ENCODE measurements around the gene OR5K4. TPM values are rescaled to one million over a fixed set of nuclear protein-coding genes. Genes with fewer than 3 reads are reported as not detected.

OR5K4 gene
- total RNA-seq, 4 donors from 2014 or later = not detected

GRCh38 chr3:98333989-98334606 is 19.6 kb upstream of the OR5K4 start:
- WGBS, 2 donors = 35 to 81% methylated on average over 3 of the region's 3 CpGs

GRCh38 chr3:98339031-98339430 is 14.6 kb upstream of the OR5K4 start:
- Histone ChIP-seq H3K4me1 (no peaks in the 10 kb centered on the region), H3K27ac (no peak overlapping the region), H3K27me3 (no peaks in the 10 kb centered on the region), H3K9me3 (no peaks in the 10 kb centered on the region), H3K4me3 (no peak overlapping the region), H3K36me3 (no peaks in the 10 kb centered on the region)
- WGBS, 2 donors = 93 to 96% methylated on average over 1 of the region's 1 CpG
- no peak for DNase-seq (ENCODE audit: low spot score in 2 of 2)
- no peak for TF ChIP-seq EP300 (IDR thresholded peaks at IDR 0.05)
- TF ChIP-seq CTCF (IDR thresholded peaks at IDR 0.05) = no peak
- no peak for TF ChIP-seq POLR2A (IDR thresholded peaks at IDR 0.05)

More at GRCh38 chr3:98333989-98334606, 19.6 kb upstream of the OR5K4 start:
- no peak for TF ChIP-seq EP300 (IDR thresholded peaks at IDR 0.05)
- no peak for TF ChIP-seq CTCF (IDR thresholded peaks at IDR 0.05)
- no peak for TF ChIP-seq POLR2A (IDR thresholded peaks at IDR 0.05)
- no peaks in the 10 kb centered on the region for H3K36me3 ChIP-seq
- H3K4me3 ChIP-seq = no peak overlapping the region
- H3K9me3 ChIP-seq = no peaks in the 10 kb centered on the region
- H3K4me1 ChIP-seq = no peaks in the 10 kb centered on the region
- H3K27me3 ChIP-seq = peaks cover 0 to 3% of the 10 kb centered on the region in 2 donors
- DNase-seq (ENCODE audit: low spot score in 2 of 2) = no peak
- no peak overlapping the region for H3K27ac ChIP-seq

- no peaks in the 10 kb centered on the region for H3K27me3 ChIP-seq
- no peak for DNase-seq (ENCODE audit: low spot score in 2 of 2)
- H3K4me3 ChIP-seq = no peak overlapping the region
- H3K9me3 ChIP-seq = no peaks in the 10 kb centered on the region
- no peaks in the 10 kb centered on the region for H3K36me3 ChIP-seq
- TF ChIP-seq EP300 (IDR thresholded peaks at IDR 0.05) (no peak), POLR2A (IDR thresholded peaks at IDR 0.05) (no peak), CTCF (IDR thresholded peaks at IDR 0.05) (no peak)
- 91% methylated on average over 6 of the region's 6 CpGs for WGBS, 2 donors
- H3K27ac ChIP-seq = no peak overlapping the region
- H3K4me1 ChIP-seq = no peaks in the 10 kb centered on the region
These were observed 11.9 kb upstream of the OR5K4 start for GRCh38 chr3:98341758-98342157.

GRCh38 chr3:98343647-98344507 is 9.8 kb upstream of the OR5K4 start:
- Histone ChIP-seq H3K36me3 (no peaks in the 10 kb centered on the region), H3K9me3 (no peaks in the 10 kb centered on the region), H3K4me1 (no peaks in the 10 kb centered on the region), H3K27me3 (no peaks in the 10 kb centered on the region), H3K4me3 (no peak overlapping the region), H3K27ac (no peak overlapping the region)
- DNase-seq (ENCODE audit: low spot score in 2 of 2) = peak in 1 of 2 donors; percentile 26
- WGBS, 2 donors = 64 to 67% methylated on average over 13 of the region's 13 CpGs
- TF ChIP-seq EP300 (IDR thresholded peaks at IDR 0.05) (no peak), CTCF (IDR thresholded peaks at IDR 0.05) (peak in 2 of 5 experiments; percentile 16 to 20), POLR2A (IDR thresholded peaks at IDR 0.05) (no peak)

GRCh38 chr3:98350082-98350481 is 3.6 kb upstream of the OR5K4 start:
- Histone ChIP-seq H3K27me3 (no peaks in the 10 kb centered on the region), H3K9me3 (no peaks in the 10 kb centered on the region), H3K4me3 (no peak overlapping the region), H3K4me1 (no peaks in the 10 kb centered on the region), H3K36me3 (no peaks in the 10 kb centered on the region), H3K27ac (no peak overlapping the region)
- TF ChIP-seq POLR2A (IDR thresholded peaks at IDR 0.05) = no peak
- TF ChIP-seq EP300 (IDR thresholded peaks at IDR 0.05) = no peak
- TF ChIP-seq CTCF (IDR thresholded peaks at IDR 0.05) = no peak
- no peak for DNase-seq (ENCODE audit: low spot score in 2 of 2)
- WGBS, 2 donors = 94% methylated on average over 3 of the region's 3 CpGs
